Mucosa of stomach (tissue), 1 donor: ENCODE data around the gene MIGA1.
"Not testable (repeated sequence)": the region's sequence is repeated elsewhere in the genome, so short reads cannot be mapped to it uniquely, and the experiment has no call there.

Experiments
- H3K27me3 ChIP-seq: one replicate; pipeline ENCODE4 v1.7.0; 2013; ENCODE audit warnings: mild to moderate bottlenecking, low read length; ENCODE audit not compliant: control insufficient read depth, insufficient read depth
- H3K36me3 ChIP-seq: one replicate; pipeline ENCODE4 v1.7.0; 2013; ENCODE audit warnings: low read length; ENCODE audit not compliant: control insufficient read depth, insufficient read depth
- H3K4me1 ChIP-seq: one replicate; pipeline ENCODE4 v1.7.0; 2013; ENCODE audit warnings: mild to moderate bottlenecking, low read length; ENCODE audit not compliant: control insufficient read depth, insufficient read depth
- H3K4me3 ChIP-seq: one replicate; pipeline ENCODE4 v1.7.0; 2013; ENCODE audit warnings: low read length
- H3K9ac ChIP-seq: one replicate; pipeline ENCODE4 v1.7.0; 2013; ENCODE audit warnings: mild to moderate bottlenecking, low read length, moderate library complexity
- H3K9me3 ChIP-seq: one replicate; pipeline ENCODE4 v1.7.0; 2013; ENCODE audit warnings: mild to moderate bottlenecking, low read length, moderate library complexity; ENCODE audit not compliant: control insufficient read depth
- donor health status: Pancreatic carcinoma.

MIGA1 gene

DNA sequence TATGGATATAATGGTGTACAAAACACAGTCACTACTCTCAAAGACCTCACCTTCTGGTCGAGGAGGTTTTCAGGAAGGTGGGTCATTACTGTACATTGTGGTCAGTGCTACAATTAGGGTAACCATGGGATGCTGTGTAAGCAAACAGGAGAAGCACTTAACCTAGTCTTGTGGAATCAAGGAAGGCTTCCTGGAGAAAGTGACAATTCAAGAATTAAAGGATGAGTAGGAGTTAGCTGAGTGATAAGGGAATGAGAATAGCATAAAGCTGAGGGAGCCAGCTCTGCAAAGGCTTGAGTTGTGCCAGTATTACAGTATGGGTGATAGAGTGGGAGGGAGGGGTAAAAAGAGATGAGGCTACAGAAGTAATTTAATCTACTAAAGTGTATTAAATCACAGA is 126.2 kb downstream of the MIGA1 start:
- no peaks in the 10 kb centered on the region for H3K27me3 ChIP-seq
- no peaks in the 10 kb centered on the region for H3K4me1 ChIP-seq
- H3K4me3 ChIP-seq: no peak overlapping the region
- no peaks in the 10 kb centered on the region for H3K36me3 ChIP-seq
- no peaks in the 10 kb centered on the region for H3K9me3 ChIP-seq
- H3K9ac ChIP-seq: no peak overlapping the region

DNA sequence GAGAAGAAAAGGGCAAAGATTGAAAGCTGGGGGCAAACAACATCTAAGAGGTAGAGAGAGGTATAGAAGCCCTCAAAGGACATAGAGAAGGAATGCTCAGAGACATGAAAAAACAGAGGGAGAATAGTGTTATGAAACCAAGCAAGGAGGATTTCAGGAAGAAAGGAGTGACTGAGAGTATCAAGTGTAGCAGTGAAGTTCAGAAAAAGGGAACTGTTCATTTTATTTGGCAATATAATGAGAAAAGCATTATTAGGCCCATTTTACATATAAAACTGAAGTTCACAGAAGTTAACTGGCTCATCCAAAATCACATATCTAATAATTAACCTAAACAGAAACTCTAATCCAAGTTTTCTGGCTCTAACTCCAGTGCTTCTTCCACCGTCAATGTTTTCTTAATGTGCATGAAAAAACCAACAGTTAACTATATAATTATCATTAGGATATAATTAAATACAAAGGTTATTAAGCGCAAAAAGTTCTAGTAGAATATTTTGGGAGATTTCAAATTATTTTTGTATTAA is 126.6 kb downstream of the MIGA1 start:
- H3K4me1 ChIP-seq: no peaks in the 10 kb centered on the region
- no peak overlapping the region for H3K4me3 ChIP-seq
- H3K9ac ChIP-seq: no peak overlapping the region
- no peaks in the 10 kb centered on the region for H3K9me3 ChIP-seq
- H3K27me3 ChIP-seq: no peaks in the 10 kb centered on the region
- no peaks in the 10 kb centered on the region for H3K36me3 ChIP-seq

DNA sequence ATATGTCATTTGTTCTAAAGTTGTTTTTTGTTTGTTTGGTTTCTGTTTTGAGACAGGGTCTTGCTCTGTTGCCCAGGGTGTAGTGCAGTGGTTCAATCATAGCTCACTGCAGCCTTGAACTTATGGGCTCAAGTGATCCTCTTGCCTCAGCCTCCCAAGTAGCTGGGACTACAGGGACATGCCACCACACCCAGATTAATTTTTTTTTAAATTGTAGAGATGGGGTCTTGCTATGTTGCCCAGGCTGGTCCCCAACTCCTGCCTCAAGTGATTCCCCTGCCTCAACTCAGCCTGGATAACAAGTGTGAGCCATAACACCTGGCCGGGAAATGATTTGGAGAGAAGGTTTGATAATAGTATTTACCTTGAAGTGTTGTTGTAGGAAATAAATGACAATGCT is 127.2 kb downstream of the MIGA1 start:
- Histone ChIP-seq H3K27me3 (no peaks in the 10 kb centered on the region), H3K4me3 (no peak overlapping the region), H3K4me1 (no peaks in the 10 kb centered on the region), H3K9ac (no peak overlapping the region), H3K9me3 (no peaks in the 10 kb centered on the region), H3K36me3 (no peaks in the 10 kb centered on the region)

DNA sequence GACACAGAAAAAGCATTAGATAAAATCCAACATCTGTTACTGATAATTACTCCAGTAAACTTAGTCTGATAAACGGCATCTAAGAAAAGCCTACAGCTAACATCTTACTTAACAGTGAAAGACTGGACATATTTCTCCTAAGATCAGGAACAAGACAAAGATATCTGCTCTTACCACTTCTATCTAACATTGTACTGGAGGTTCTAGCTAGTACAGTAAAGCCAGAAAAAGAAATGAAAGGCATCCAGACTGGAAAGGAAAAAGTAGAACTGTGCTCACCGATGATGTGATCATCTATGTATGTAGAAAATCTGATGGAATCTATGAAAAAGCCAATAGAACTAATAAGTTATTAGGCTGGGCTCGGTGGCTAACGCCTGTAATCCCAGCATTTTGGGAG is 130.7 kb downstream of the MIGA1 start:
- H3K4me1 ChIP-seq: no peaks in the 10 kb centered on the region
- H3K27me3 ChIP-seq: no peaks in the 10 kb centered on the region
- H3K4me3 ChIP-seq: no peak overlapping the region
- H3K9ac ChIP-seq: no peak overlapping the region
- H3K36me3 ChIP-seq: no peaks in the 10 kb centered on the region
- no peaks in the 10 kb centered on the region for H3K9me3 ChIP-seq

DNA sequence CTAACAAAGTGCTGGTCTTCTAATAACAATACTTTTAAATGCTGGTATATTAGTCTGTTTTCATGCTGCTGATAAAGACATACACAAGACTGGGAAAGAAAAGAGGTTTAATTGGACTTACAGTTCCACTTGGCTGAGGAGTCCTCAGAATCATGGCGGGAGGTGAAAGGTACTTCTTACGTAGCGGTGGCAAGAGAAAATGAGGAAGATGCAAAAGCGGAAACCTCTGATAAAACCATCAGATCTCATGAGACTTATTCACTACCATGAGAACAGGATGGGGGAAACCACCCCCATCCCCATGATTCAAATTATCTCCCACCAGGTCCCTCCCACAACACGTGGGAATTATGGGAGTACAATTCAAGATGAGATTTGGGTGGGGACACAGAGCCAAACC is 139.5 kb downstream of the MIGA1 start:
- H3K4me3 ChIP-seq, H3K9ac ChIP-seq, H3K9me3 ChIP-seq, H3K36me3 ChIP-seq, H3K4me1 ChIP-seq, H3K27me3 ChIP-seq: not testable (repeated sequence)

DNA sequence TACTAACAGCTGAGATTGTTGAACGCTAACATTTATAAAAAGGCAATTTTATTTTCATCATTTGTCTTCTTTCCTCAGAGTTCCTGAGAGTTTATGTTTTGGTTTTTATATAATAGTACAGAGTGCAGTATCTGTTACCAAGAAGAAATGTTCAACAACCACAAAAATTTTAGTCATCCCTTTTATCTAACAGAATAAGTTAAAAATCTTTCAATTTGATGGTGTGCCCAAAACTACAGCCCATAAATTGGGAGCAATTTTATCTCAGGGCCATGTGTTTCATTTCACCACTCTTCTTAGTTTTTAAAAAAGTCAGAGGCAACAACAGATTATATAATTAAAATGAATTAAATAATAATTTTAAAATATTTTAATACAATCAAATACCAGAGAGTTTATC is 146.1 kb downstream of the MIGA1 start:
- no peaks in the 10 kb centered on the region for H3K27me3 ChIP-seq
- no peaks in the 10 kb centered on the region for H3K36me3 ChIP-seq
- H3K4me1 ChIP-seq: no peaks in the 10 kb centered on the region
- no peak overlapping the region for H3K4me3 ChIP-seq
- no peaks in the 10 kb centered on the region for H3K9me3 ChIP-seq
- no peak overlapping the region for H3K9ac ChIP-seq

DNA sequence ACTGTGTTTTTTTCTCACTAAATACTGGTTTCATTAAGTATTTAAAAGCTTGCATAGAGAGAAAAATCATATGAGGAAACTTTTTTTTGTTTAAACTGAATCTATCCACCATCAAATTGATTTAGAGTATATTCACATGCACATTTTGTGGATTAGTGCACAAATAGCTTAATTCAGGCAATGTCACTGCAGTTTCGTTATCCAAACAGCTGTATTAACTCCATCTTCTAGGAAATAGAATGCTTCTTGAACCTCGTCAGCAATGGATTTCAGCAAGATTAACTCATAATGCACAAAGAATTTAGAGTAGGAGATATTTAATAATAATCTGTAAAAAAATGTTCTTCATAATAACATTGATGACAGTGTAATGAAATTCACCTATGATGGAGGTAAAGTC is 146.5 kb downstream of the MIGA1 start:
- Histone ChIP-seq H3K27me3 (no peaks in the 10 kb centered on the region), H3K36me3 (no peaks in the 10 kb centered on the region), H3K4me1 (no peaks in the 10 kb centered on the region), H3K9me3 (no peaks in the 10 kb centered on the region), H3K4me3 (no peak overlapping the region), H3K9ac (no peak overlapping the region)

DNA sequence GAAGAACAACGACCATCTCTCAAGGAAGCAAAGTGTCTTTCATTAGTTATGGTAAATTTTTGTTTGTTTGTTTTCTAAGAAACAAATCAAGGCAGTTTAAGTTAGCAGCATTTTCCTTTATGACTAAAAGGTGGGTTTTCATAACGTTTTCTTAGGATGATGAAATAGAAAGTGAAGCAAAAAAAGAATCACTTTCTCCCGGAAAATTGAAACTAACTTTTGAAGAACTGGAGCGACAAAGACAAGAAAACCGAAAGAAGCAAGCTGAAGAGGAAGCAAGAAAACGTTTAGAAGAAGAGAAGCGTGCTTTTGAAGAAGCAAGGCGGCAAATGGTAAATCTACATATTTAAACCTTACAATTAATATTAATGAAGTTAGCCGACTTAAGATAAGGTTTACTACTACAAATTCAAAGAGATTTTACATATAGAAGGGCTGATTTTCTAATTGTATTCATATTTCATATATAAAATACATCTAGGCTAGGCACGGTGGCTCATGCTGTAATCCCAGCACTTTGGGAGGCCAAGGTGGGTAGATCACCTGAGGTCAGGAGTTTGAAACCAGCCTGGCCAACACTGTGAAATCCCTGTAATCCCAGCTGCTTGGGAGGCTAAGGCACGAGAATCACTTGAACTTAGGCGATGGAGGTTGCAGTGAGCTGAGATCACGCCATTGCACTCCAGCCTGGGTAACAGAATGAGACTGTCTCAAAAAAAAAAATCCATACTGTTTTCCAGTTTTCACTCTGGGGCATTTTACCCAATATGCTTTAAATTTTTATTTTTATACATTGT is 147.3 kb downstream of the MIGA1 start:
- H3K9me3 ChIP-seq: no peaks in the 10 kb centered on the region
- H3K4me1 ChIP-seq: no peaks in the 10 kb centered on the region
- H3K36me3 ChIP-seq: no peaks in the 10 kb centered on the region
- H3K27me3 ChIP-seq: no peaks in the 10 kb centered on the region
- no peak overlapping the region for H3K9ac ChIP-seq
- no peak overlapping the region for H3K4me3 ChIP-seq

DNA sequence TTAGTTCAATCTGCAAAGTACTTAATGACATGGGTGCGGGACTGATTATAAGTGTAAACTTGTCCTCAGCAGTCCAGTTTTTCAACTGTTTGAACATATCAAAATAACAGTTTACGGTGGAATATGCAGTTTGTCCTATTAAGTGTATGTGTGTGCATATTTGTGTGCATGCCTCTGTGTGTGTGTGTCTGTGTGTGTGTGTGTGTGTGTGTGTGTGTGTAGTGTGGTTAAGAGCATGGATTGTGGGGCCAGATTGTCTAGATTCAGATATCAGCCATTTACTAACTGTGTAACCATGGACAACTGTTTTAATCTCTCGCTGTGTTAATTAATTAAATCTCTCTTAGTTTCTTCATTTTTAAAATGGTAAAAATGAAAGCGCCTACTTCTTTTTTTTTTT is 148.0 kb downstream of the MIGA1 start:
- no peak overlapping the region for H3K4me3 ChIP-seq
- no peaks in the 10 kb centered on the region for H3K36me3 ChIP-seq
- no peaks in the 10 kb centered on the region for H3K4me1 ChIP-seq
- no peak overlapping the region for H3K9ac ChIP-seq
- H3K9me3 ChIP-seq: no peaks in the 10 kb centered on the region
- H3K27me3 ChIP-seq: no peaks in the 10 kb centered on the region
